Measurements from ENCODE around the gene TMEM91. TPM values are rescaled to one million over a fixed set of nuclear protein-coding genes. Genes with fewer than 3 reads are reported as not detected.

The TMEM91 gene
- total RNA-seq, 3 donors from 2014 or later, result 1.2 to 2.4 (median 1.5) TPM

DNA sequence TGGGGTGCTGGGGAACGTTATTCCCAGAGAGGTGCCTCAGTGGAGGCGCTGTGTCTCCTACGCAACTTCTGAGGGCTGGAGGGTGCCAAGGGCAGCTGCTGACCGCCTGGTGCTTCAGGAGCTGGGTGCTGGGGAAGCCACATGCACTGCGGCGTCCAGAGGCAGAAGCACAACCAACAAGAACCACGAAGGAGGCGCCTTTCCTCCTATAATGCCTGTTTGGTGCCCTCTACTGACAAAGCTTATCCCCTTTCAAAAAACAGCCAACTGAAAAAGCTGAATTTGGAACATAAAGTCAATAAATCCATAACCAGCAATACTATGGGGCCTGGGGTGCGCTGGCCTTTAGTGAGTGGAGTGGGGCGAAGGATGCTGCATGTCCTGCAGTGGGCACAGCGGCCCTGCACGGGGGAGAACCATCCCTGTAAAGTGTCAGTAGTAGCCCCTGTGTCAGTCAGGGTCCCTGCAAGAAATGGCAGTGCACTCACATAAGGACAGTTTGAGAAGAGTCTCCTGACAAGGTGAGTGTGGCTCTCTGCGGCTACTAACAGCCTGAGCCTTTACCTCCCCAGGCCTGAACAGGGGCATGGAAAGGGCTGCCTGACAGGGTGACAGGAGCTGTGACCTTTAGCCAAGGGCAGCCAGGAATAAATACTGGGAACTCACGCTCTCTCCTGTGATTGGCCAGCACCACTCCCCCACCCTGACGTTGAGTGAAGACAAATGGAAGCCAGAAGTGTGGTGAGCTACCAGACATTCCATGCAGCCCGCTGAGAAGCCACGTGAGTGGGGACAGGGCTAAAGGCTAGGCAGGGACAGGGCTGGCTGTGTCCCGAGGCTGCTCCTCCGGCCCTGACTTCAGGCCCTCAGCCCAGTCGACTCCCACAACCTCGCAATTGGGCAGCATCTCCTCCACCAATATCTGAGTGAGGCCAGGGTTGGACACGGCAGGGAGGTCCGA, 55.4 kb downstream of the TMEM91 start:
- no peak for ATAC-seq
- no peak for DNase-seq
- Mint-ChIP-seq H3K36me3 (ENCODE audit: insufficient read depth) (peaks cover 19% of the 10 kb centered on the region), H3K4me1 (ENCODE audit: low read depth) (peaks cover 25% of the 10 kb centered on the region), H3K27me3 (ENCODE audit: low read depth) (no peaks in the 10 kb centered on the region), H3K4me3 (no peak overlapping the region), H3K9me3 (no peaks in the 10 kb centered on the region)

DNA sequence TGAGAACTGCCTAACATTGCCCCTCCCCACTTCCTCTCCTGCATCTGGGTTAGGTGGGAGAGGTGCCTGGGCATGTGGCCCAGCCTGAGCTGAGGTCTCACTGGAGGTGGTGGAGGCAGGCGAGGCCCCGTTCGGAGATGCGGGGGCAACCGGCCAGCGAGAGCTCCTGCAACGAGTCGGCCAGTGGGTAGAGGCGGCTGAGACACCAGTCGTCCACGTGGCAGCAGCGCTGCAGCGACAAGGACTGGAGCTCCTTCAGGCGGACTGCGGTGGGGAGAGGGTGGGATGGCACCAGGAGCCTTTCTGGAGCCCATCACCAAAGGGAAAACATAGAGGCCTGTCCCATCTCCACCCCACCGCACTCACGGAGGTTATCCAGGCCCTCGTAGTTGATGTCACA, 56.8 kb downstream of the TMEM91 start:
- ATAC-seq (no peak), DNase-seq (no peak)
- Mint-ChIP-seq H3K36me3 (ENCODE audit: insufficient read depth) (peaks cover 24% of the 10 kb centered on the region), H3K27me3 (ENCODE audit: low read depth) (no peaks in the 10 kb centered on the region), H3K4me1 (ENCODE audit: low read depth) (peaks cover 21% of the 10 kb centered on the region), H3K9me3 (no peaks in the 10 kb centered on the region), H3K4me3 (no peak overlapping the region)

Other genes starting within 250 kb of the TMEM91 start
- gene CYP2S1, start 183.3 kb upstream of the TMEM91 start, total RNA-seq, result under 1 TPM; 0.24 to 0.30 (median 0.27) TPM
- under 1 TPM; 0.08 to 0.40 (median 0.30) TPM for gene AXL, start 157.3 kb upstream of the TMEM91 start, total RNA-seq
- 100 to 1,000 TPM; 224 to 248 (median 238) TPM for gene HNRNPUL1, start 112.2 kb upstream of the TMEM91 start, total RNA-seq
- gene CCDC97, start 66.4 kb upstream of the TMEM91 start, total RNA-seq, result 10 to 100 TPM; 33.8 to 40.5 (median 35.1) TPM
- gene TGFB1, start 22.6 kb upstream of the TMEM91 start, total RNA-seq, result 100 to 1,000 TPM; 134 to 168 (median 142) TPM
- 1 to 10 TPM; 5.4 to 5.7 (median 5.7) TPM for gene B9D2, start 12.4 kb upstream of the TMEM91 start, total RNA-seq
- 10 to 100 TPM; 86.3 to 95.5 (median 94.5) TPM for gene EXOSC5, start 20.8 kb downstream of the TMEM91 start, total RNA-seq
- 10 to 100 TPM; 23.7 to 29.1 (median 26.7) TPM for gene BCKDHA, start 21.3 kb downstream of the TMEM91 start, total RNA-seq
- under 1 TPM; 0.15 to 0.35 (median 0.24) TPM for gene B3GNT8, start 50.8 kb downstream of the TMEM91 start, total RNA-seq
- gene DMAC2, start 63.4 kb downstream of the TMEM91 start, total RNA-seq, result 10 to 100 TPM; 70.9 to 79.8 (median 72.2) TPM
- gene ERICH4, start 66.6 kb downstream of the TMEM91 start, total RNA-seq, result not detected
- 10 to 100 TPM in 2 of 3 donors, 1 to 10 TPM in 1; 6.1 to 12.9 (median 11.0) TPM for gene CEACAM21, start 199.6 kb downstream of the TMEM91 start, total RNA-seq

Measured in activated T-cell treated with anti-CD3 and anti-CD28 coated beads, Interleukin-2, amount 50 U/mL, for 4 hours (primary cell).